ENCODE results near the gene FAF2.

- TF ChIP-seq CTCF (conservative IDR thresholded peaks at IDR 0.05) (no peak), ZFX (IDR thresholded peaks at IDR 0.05) (peak; percentile 49; the same call in 1 of the 2 replicates)
Measured at GRCh38 chr5:176536902-176537553, 88.8 kb downstream of the FAF2 start, which contains the start of gene RNF44.
